WTC11 (cell line): Measurements from ENCODE around the gene SRSF1. TPM values are rescaled to one million over a fixed set of nuclear protein-coding genes. Genes with fewer than 3 reads are reported as not detected.

Experiments used
- ATAC-seq: fragments of 200-7000 bp; cut with Tn5 transposase; 2 replicates; pipeline ENCODE4 v1.10.0; 2021; ENCODE audit warnings: mild to moderate bottlenecking, moderate library complexity
- CTCF ChIA-PET: fragments of 300-600 bp; sonication (Branson Sonifier 250); formaldehyde crosslinking; loops from one replicate; lab custom pipeline; 2021; ENCODE audit warnings: antibody characterized with exemption; lab: Charles Lee
- POLR2A ChIA-PET: fragments of 350-600 bp; sonication (Branson Sonifier 250); formaldehyde crosslinking; loops from one replicate; lab custom pipeline; 2021; ENCODE audit warnings: antibody characterized with exemption; lab: Charles Lee
- DNase-seq: peaks from one replicate; pipeline ENCODE4 v3.0.0; 2021; ENCODE audit warnings: low spot score
- H3K27ac Mint-ChIP-seq: 2 replicates; pipeline ENCODE4 v1.8.0; 2021; ENCODE audit warnings: mixed read lengths
- H3K27me3 Mint-ChIP-seq: 2 replicates; pipeline ENCODE4 v1.8.0; 2021; ENCODE audit warnings: low read depth, mild to moderate bottlenecking, moderate library complexity, mixed read lengths
- H3K36me3 Mint-ChIP-seq: 2 replicates; pipeline ENCODE4 v1.8.0; 2021; ENCODE audit warnings: mixed read lengths
- H3K4me1 Mint-ChIP-seq: 2 replicates; pipeline ENCODE4 v1.8.0; 2022; ENCODE audit warnings: mixed read lengths
- H3K4me3 Mint-ChIP-seq: 2 replicates; pipeline ENCODE4 v1.8.0; 2021; ENCODE audit warnings: mild to moderate bottlenecking, moderate library complexity, mixed read lengths
- H3K9me3 Mint-ChIP-seq: 2 replicates; pipeline ENCODE4 v1.8.0; 2021; ENCODE audit warnings: mixed read lengths
- ATF1 ChIP-seq: sonication (generic); formaldehyde crosslinking; IDR thresholded peaks from 2 replicates; pipeline ENCODE4 v1.8.1; 2023; ENCODE audit warnings: mild to moderate bottlenecking, moderate library complexity, missing genetic modification reagents
- CREB1 ChIP-seq: sonication (generic); formaldehyde crosslinking; IDR thresholded peaks from 2 replicates; pipeline ENCODE4 v1.8.0; 2023; ENCODE audit warnings: mild to moderate bottlenecking, missing genetic modification reagents
- ESRRA ChIP-seq: sonication (generic); formaldehyde crosslinking; IDR thresholded peaks from 2 replicates; pipeline ENCODE4 v1.8.1; 2022; ENCODE audit warnings: mild to moderate bottlenecking, missing genetic modification reagents, borderline replicate concordance
- GTF2I ChIP-seq: fragments of 250-450 bp; sonication (Bioruptor Pico); conservative IDR thresholded peaks from 2 replicates; pipeline ENCODE4 v1.4.0; 2021; ENCODE audit warnings: mild to moderate bottlenecking
- HMGA2 ChIP-seq: fragments of 250-450 bp; sonication (Bioruptor Pico); IDR thresholded peaks from 2 replicates; pipeline ENCODE4 v1.4.0; 2021; ENCODE audit warnings: mild to moderate bottlenecking, moderate library complexity
- NFE2L1 ChIP-seq: sonication (generic); formaldehyde crosslinking; IDR thresholded peaks from 2 replicates; pipeline ENCODE4 v1.8.1; 2023; ENCODE audit warnings: missing genetic modification reagents
- NFYB ChIP-seq: sonication (generic); formaldehyde crosslinking; conservative IDR thresholded peaks from 2 replicates; pipeline ENCODE4 v1.8.0; 2022; ENCODE audit warnings: low read depth, missing genetic modification reagents
- SMAD4 ChIP-seq: sonication (generic); formaldehyde crosslinking; IDR thresholded peaks from 2 replicates; pipeline ENCODE4 v1.8.0; 2022; ENCODE audit warnings: mild to moderate bottlenecking, missing genetic modification reagents
- TEAD4 ChIP-seq: sonication (generic); formaldehyde crosslinking; IDR thresholded peaks from 2 replicates; pipeline ENCODE4 v1.8.0; 2022; ENCODE audit warnings: mild to moderate bottlenecking, missing genetic modification reagents
- ZNF121 ChIP-seq: sonication (generic); formaldehyde crosslinking; IDR thresholded peaks from 2 replicates; pipeline ENCODE4 v1.8.0; 2023; ENCODE audit warnings: missing genetic modification reagents
- ZNF232 ChIP-seq: sonication (generic); formaldehyde crosslinking; IDR thresholded peaks from 2 replicates; pipeline ENCODE4 v1.8.0; 2022; ENCODE audit warnings: mild to moderate bottlenecking, missing genetic modification reagents
- ZNF317 ChIP-seq: sonication (generic); formaldehyde crosslinking; IDR thresholded peaks from 2 replicates; pipeline ENCODE4 v1.8.1; 2023; ENCODE audit warnings: low read depth, mild to moderate bottlenecking, moderate library complexity, missing genetic modification reagents, borderline replicate concordance
- ZNF671 ChIP-seq: fragments of 250-450 bp; sonication (Bioruptor Pico); IDR thresholded peaks from 2 replicates; pipeline ENCODE4 v1.8.0; 2021; ENCODE audit warnings: mild to moderate bottlenecking
- total RNA-seq: library from RNA; stranded (reverse); gene quantifications from 3 replicates; pipeline ENCODE4 v1.2.3, GENCODE V29; 2021
- TF ChIP-seq, protein P1 (sequence below): sonication (generic); formaldehyde crosslinking; IDR thresholded peaks from 2 replicates; pipeline ENCODE4 v1.8.1; 2022; ENCODE audit warnings: missing genetic modification reagents, borderline replicate concordance
- TF ChIP-seq, protein P2 (sequence below): fragments of 250-450 bp; sonication (Bioruptor Pico); conservative IDR thresholded peaks from 2 replicates; pipeline ENCODE4 v1.9.0; 2021; ENCODE audit warnings: mild to moderate bottlenecking
- TF ChIP-seq, protein P3 (sequence below): sonication (generic); formaldehyde crosslinking; IDR thresholded peaks from 2 replicates; pipeline ENCODE4 v1.8.1; 2023; ENCODE audit warnings: mild to moderate bottlenecking, missing genetic modification reagents
- TF ChIP-seq, protein P4 (sequence below): sonication (generic); formaldehyde crosslinking; IDR thresholded peaks from 2 replicates; pipeline ENCODE4 v1.8.0; 2022; ENCODE audit warnings: mild to moderate bottlenecking, missing genetic modification reagents
- TF ChIP-seq, protein P5 (sequence below): sonication (generic); formaldehyde crosslinking; IDR thresholded peaks from 2 replicates; pipeline ENCODE4 v1.8.1; 2022; ENCODE audit warnings: low read depth, missing genetic modification reagents, borderline replicate concordance

The SRSF1 gene
- total RNA-seq, 1 experiment from 2014 or later, result 387 TPM

DNA sequence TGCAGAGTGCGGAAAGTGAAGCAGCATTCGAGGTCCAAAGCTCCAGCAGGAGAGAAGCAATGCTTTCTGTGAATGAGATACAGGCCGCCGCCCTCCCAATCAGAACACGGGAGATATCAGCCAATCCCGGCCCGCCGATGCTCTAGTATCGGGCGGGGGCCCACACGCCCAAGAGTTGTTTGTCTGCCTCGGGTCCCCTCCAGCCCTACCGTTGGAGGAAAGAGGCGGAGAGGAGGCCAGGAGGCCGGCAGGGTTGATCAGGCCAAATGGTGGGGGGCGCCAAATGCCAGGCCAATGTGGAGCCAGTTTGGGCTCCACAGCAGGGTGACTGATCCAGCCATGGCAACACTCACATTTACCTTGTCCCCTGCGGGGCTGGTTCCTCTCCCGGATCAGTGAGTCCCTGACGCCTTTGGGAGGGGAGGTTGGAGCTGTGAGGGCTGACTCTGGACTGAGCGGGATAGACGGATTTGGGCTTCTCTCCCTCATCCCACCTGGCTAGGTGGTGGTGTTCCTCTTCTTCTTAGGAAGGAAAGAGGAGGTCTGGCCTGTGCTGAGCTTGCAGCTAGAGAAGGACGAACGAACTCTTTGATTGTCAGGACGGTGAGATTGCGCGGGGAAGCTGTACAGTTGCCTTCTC, 41.4 kb downstream of the SRSF1 start:
- H3K27ac Mint-ChIP-seq, result no peak overlapping the region
- H3K9me3 Mint-ChIP-seq, result 0 out of 2 replicates have a peak, but pooled peaks cover 4% of the 10 kb centered on the region
- TF ChIP-seq ESRRA (no peak), ZNF232 (CRISPR knock-in tag) (no peak), HMGA2 (CRISPR knock-in tag) (no peak), ZNF671 (no peak), ATF1 (no peak)
- peaks cover 8% of the 10 kb centered on the region for H3K4me1 Mint-ChIP-seq
- POLR2A ChIA-PET, result no interaction called here
- ATAC-seq, result peak; percentile 69; the same call in 1 of the 2 replicates
- no peak overlapping the region for H3K4me3 Mint-ChIP-seq
- DNase-seq, result no peak
- H3K27me3 Mint-ChIP-seq, result peaks cover 2% of the 10 kb centered on the region; the same call in 1 of the 2 replicates
- CTCF ChIA-PET, result interaction anchor here (0.8 to 2.9 kb wide), 10 partner anchors 9 to 108 kb away, joined by 3 to 10 read pairs (median 3); partner anchors contain the start of gene CUEDC1
- no peaks in the 10 kb centered on the region for H3K36me3 Mint-ChIP-seq

DNA sequence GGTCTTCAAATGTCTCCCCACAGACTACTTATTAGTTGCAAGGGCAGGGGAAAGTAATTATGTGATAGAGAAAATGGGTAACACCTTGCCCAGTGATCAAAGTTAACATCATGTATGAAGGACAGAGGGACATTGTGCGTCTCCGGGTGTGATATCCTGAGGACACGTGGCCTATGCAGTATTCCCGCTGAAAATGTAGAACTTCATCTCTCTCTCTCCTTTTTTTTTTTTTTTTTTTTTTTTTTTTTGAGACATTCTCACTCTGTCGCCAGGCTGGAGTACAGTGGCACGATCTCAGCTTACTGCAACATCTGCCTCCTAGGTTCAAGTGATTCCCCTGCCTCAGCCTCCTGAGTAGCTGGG, 43.9 kb downstream of the SRSF1 start:
- TF ChIP-seq ZNF317 (CRISPR knock-in tag) (no peak), ZNF121 (CRISPR knock-in tag) (no peak), ZNF232 (CRISPR knock-in tag) (no peak), ZNF671 (no peak), NFE2L1 (no peak), NFYB (no peak), CREB1 (no peak)
- TF ChIP-seq, protein P1, sequence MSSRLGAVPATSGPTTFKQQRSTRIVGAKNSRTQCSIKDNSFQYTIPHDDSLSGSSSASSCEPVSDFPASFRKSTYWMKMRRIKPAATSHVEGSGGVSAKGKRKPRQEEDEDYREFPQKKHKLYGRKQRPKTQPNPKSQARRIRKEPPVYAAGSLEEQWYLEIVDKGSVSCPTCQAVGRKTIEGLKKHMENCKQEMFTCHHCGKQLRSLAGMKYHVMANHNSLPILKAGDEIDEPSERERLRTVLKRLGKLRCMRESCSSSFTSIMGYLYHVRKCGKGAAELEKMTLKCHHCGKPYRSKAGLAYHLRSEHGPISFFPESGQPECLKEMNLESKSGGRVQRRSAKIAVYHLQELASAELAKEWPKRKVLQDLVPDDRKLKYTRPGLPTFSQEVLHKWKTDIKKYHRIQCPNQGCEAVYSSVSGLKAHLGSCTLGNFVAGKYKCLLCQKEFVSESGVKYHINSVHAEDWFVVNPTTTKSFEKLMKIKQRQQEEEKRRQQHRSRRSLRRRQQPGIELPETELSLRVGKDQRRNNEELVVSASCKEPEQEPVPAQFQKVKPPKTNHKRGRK (CRISPR knock-in tag), result no peak
- TF ChIP-seq, protein P2, sequence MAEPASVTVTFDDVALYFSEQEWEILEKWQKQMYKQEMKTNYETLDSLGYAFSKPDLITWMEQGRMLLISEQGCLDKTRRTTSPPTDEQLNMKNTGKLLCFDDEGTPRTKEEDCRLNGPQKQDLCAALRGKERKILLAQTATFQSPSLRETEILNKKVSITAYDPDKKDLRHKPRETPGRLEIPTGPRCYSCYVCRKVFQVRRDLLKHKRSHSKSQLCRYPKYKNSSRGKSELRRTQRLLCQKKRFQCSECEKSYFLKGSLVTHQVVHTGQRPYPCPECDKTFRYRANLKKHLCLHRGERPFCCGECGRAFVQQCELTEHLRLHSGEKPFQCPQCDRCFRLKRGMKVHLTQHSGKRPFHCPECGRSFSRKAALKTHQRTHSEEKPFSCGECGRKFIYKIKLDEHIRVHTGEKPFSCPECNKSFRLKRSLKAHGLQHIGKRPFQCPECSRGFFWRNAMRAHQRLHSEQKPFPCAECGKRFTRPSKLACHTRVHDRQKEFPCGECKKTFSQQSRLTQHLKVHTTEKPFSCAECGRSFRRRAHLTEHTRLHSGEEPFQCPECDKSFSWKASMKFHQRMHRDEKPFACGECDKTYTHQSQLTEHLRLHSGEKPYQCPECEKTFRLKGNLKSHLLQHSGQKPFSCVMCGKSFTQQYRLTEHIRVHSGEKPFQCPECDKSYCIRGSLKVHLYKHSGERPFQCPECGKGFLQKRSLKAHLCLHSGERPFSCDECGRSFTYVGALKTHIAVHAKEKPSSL (CRISPR knock-in tag), result no peak
- TF ChIP-seq, protein P3, sequence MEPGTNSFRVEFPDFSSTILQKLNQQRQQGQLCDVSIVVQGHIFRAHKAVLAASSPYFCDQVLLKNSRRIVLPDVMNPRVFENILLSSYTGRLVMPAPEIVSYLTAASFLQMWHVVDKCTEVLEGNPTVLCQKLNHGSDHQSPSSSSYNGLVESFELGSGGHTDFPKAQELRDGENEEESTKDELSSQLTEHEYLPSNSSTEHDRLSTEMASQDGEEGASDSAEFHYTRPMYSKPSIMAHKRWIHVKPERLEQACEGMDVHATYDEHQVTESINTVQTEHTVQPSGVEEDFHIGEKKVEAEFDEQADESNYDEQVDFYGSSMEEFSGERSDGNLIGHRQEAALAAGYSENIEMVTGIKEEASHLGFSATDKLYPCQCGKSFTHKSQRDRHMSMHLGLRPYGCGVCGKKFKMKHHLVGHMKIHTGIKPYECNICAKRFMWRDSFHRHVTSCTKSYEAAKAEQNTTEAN, result no peak
- Mint-ChIP-seq H3K36me3 (no peaks in the 10 kb centered on the region), H3K27ac (no peak overlapping the region), H3K4me1 (peaks cover 2% of the 10 kb centered on the region), H3K27me3 (peaks cover 10% of the 10 kb centered on the region; the same call in 1 of the 2 replicates), H3K9me3 (no peaks in the 10 kb centered on the region), H3K4me3 (no peak overlapping the region)
- POLR2A ChIA-PET, result no interaction called here
- CTCF ChIA-PET, result interaction anchor here (0.6 kb wide), 1 partner anchor 174 kb away, joined by 3 read pairs; no protein-coding TSS in a partner anchor
- no peak for DNase-seq
- no peak for ATAC-seq

DNA sequence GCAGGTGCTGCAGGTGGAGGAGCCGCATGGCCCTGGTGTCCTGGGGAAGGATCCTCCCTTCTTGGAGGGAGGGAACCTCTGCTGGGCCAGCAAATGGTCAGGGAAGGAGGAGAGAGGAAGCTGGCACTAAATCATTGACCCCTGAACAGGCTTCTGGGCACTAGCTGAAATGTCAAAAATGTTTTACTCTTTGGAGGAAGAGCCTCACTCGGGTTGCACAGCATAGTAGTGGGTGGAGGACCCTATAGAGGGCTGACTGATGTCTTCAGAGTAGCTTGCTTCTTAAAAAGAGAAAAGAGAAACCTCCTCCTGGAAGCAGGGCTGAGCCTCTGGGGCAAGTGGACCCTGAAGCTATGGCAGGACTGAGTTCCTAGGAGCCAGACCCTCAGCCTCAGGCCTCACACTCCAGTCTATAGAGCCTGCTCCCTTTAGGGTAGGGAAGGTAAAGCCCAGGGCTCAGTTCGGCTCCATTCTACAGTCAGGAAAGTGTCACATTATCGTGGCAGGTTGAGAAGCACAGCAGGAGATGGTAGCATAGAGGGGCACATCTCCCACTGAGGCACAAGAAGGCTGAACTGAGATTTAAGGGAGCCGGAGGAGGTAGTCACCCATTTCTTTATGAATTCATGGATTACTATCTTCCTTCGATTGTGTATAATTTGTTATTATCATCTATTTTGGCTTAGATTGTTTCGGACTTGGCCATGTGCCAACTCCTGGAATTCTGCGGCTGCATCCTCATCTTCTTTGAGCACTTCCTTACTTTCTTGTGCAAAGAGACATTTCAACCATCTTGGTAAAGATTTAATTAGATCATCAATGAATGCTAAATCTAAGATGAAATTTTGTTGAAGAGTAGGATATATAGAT, 44.5 kb downstream of the SRSF1 start:
- H3K36me3 Mint-ChIP-seq, result no peaks in the 10 kb centered on the region
- peaks cover 16% of the 10 kb centered on the region for H3K27me3 Mint-ChIP-seq
- H3K4me3 Mint-ChIP-seq, result no peak overlapping the region
- H3K9me3 Mint-ChIP-seq, result no peaks in the 10 kb centered on the region
- ChIA-PET POLR2A (no interaction called here), CTCF (interaction anchor here (0.6 to 1.3 kb wide), 3 partner anchors 70 to 552 kb away, joined by 3 to 5 read pairs (median 4); no protein-coding TSS in a partner anchor)
- H3K27ac Mint-ChIP-seq, result no peak overlapping the region
- peaks cover 4% of the 10 kb centered on the region for H3K4me1 Mint-ChIP-seq
- no peak for TF ChIP-seq GTF2I (CRISPR knock-in tag)
- no peak for TF ChIP-seq SMAD4 (CRISPR knock-in tag)
- no peak for TF ChIP-seq CREB1
- TF ChIP-seq, protein P4, sequence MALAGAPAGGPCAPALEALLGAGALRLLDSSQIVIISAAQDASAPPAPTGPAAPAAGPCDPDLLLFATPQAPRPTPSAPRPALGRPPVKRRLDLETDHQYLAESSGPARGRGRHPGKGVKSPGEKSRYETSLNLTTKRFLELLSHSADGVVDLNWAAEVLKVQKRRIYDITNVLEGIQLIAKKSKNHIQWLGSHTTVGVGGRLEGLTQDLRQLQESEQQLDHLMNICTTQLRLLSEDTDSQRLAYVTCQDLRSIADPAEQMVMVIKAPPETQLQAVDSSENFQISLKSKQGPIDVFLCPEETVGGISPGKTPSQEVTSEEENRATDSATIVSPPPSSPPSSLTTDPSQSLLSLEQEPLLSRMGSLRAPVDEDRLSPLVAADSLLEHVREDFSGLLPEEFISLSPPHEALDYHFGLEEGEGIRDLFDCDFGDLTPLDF (CRISPR knock-in tag), result no peak
- TF ChIP-seq, protein P5, sequence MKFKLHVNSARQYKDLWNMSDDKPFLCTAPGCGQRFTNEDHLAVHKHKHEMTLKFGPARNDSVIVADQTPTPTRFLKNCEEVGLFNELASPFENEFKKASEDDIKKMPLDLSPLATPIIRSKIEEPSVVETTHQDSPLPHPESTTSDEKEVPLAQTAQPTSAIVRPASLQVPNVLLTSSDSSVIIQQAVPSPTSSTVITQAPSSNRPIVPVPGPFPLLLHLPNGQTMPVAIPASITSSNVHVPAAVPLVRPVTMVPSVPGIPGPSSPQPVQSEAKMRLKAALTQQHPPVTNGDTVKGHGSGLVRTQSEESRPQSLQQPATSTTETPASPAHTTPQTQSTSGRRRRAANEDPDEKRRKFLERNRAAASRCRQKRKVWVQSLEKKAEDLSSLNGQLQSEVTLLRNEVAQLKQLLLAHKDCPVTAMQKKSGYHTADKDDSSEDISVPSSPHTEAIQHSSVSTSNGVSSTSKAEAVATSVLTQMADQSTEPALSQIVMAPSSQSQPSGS (CRISPR knock-in tag), result no peak
- TF ChIP-seq TEAD4 (CRISPR knock-in tag), result no peak
- no peak for DNase-seq
- no peak for ATAC-seq
